Stimulated activated naive CD8-positive, alpha-beta T cell treated with anti-CD3 and anti-CD28 coated beads, Interleukin-15, amount 100 ng/mL, for 72 hours (primary cell): Measurements from ENCODE around the gene TH.
A peak's percentile ranks its signal among the peaks of the same experiment; 100 is the strongest.

ENCODE experiments used
- ATAC-seq: fragments of 150-1000 bp; cut with Tn5 transposase; 2 replicates; pipeline ENCODE4 v1.10.0; 2021; ENCODE audit warnings: mild to moderate bottlenecking, moderate library complexity
- DNase-seq, 2 donors: peaks; one replicate each; pipeline ENCODE4 v3.0.0; 2021 to 2022
- H3K27ac Mint-ChIP-seq, 2 donors: one replicate each; pipeline ENCODE4 v1.8.0; 2022; ENCODE audit warnings: mild to moderate bottlenecking in 2 of 2, mixed read lengths in 2 of 2, moderate library complexity in 2 of 2
- H3K27me3 Mint-ChIP-seq: one replicate; pipeline ENCODE4 v1.8.0; 2022; ENCODE audit warnings: mixed read lengths
- H3K4me1 Mint-ChIP-seq: one replicate; pipeline ENCODE4 v1.8.0; 2022; ENCODE audit warnings: mild to moderate bottlenecking, mixed read lengths
- H3K4me3 Mint-ChIP-seq, 2 donors: one replicate each; pipeline ENCODE4 v1.8.0; 2022; ENCODE audit warnings: mild to moderate bottlenecking in 2 of 2, mixed read lengths in 2 of 2, moderate library complexity in 1 of 2
- H3K9me3 Mint-ChIP-seq, 2 donors: one replicate each; pipeline ENCODE4 v1.8.0; 2022; ENCODE audit warnings: mixed read lengths in 2 of 2

The TH gene

DNA sequence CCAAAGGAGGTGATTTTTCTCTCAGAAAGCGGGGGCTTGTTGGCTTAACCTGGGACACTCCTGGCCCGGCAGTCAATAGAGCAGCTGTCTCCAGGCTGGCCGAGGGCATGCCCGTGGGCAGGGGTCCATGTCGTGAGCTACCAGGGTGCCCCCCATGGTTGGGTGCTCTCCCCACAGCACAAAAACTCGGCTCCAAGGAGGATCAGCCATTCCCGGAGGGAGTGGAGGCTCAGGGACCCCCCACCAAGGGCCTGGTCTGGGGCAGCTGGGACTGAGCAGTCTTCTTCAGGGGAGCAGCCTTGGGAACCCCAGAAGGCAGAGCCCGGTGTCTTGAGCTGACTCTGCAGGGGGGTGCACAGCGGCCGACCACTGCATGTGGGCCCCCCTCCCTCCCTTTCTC is 20.8 kb upstream of the TH start:
- ATAC-seq = no peak
- Mint-ChIP-seq H3K27ac (no peak overlapping the region), H3K9me3 (no peaks in the 10 kb centered on the region)

DNA sequence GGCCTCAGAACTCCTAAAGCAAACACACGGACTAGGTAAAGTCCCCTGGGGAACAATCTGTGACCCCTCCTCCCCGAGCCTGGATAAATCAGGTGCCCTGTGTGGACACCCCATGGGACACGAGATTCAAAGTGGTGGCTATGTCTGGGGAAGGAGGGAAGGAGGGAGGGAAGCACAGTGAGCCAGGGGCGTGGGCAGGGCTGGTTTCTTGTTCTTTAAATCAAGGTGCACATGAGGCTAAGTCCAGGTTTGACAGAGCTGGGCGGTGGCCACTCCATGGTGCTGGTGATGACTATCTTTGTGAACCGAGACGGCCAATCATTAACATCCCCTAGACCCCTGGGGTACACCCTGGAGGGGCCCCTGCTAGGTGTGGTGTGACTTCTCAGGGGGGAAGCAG is 20.3 kb upstream of the TH start:
- Mint-ChIP-seq H3K27me3 (peaks cover 22% of the 10 kb centered on the region), H3K4me3 (no peak overlapping the region), H3K27ac (no peak overlapping the region), H3K9me3 (no peaks in the 10 kb centered on the region), H3K4me1 (peaks cover 16% of the 10 kb centered on the region)
- ATAC-seq (no peak), DNase-seq (no peak)

More for the DNA sequence above, 20.8 kb upstream of the TH start:
- H3K4me1 Mint-ChIP-seq = peaks cover 21% of the 10 kb centered on the region
- no peak overlapping the region for H3K4me3 Mint-ChIP-seq
- DNase-seq = no peak
- peaks cover 28% of the 10 kb centered on the region for H3K27me3 Mint-ChIP-seq

DNA sequence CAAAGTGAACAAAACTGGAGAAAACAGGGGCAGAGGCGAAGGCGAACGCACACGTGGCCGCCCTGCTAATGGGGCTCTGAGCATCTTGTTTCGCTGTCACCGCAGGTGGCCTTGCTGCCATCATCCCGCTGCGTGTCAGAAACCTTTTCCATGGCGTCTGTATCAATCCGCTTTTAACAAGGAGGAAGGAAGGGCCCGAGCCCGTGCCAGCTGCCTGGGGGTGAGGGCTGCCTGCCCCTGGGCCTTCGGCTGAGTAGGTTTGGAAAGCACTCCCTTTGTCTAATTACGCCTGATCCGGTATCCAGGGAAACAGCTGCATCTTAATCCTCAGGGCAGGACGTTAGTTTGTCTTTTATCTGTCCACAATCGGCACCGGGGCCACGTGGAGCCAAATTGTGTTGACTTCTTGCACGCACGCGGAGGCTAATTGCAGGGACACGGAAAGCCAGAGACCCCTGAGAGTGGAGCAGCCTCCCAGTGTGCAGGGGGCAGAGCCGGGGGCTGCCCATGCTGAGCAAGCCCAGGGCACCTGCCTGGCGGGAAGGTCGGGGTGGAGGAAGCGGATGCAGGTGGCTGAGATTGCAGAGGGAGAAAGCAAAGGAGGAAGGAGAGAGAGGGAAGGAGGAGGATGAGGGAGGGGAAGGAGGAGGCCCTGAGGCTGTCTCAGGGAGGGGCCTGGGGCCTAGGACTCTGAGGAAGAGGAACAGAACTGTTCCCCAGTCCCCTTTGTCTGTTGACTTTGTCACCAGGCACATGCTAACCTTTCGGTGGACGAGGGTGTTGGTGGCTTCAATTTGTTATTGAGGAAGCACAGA is 19.2 kb upstream of the TH start:
- DNase-seq (no peak), ATAC-seq (no peak)
- H3K4me1 Mint-ChIP-seq = peaks cover 6% of the 10 kb centered on the region
- H3K4me3 Mint-ChIP-seq = no peak overlapping the region
- H3K27ac Mint-ChIP-seq = no peak overlapping the region
- H3K9me3 Mint-ChIP-seq = no peaks in the 10 kb centered on the region
- H3K27me3 Mint-ChIP-seq = peaks cover 12% of the 10 kb centered on the region

DNA sequence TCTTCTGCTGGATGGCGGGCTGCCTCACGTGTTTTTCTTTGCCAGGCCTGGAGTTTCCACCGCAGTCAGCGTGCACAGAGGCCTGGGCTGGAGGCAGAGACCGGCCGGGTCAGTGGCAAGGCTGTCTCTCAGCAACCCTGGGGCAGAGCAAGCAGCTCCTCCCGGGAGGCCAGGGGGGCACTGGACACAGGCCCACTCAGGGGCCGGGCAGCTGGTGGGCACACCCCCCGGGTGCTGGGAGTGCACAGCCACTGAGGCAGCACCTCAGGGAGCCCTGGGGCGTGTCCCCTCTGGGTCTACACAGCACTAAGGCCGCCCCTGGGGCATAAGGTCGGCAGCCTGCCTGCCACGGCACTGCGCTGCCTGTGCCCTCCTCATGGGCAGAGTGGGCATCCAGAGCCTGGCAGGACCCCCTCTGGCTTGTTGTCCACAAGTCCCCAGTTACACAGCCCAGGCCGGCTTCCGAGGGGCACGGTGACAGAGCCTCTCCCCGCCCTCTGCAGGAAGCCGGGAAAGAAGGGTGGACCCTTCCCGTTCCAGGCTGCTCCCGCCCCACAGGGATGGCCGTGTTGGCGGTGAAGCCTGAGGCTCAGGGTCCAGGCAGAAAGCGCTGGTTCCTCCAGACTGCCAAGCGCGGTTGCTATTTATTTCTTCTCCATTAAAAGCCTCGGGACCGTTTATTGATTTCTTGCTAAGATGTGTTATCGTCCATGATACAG is 18.5 kb upstream of the TH start:
- DNase-seq = no peak
- Mint-ChIP-seq H3K4me1 (peaks cover 6% of the 10 kb centered on the region), H3K27ac (no peak overlapping the region), H3K4me3 (no peak overlapping the region), H3K27me3 (peaks cover 11% of the 10 kb centered on the region), H3K9me3 (no peaks in the 10 kb centered on the region)
- no peak for ATAC-seq

DNA sequence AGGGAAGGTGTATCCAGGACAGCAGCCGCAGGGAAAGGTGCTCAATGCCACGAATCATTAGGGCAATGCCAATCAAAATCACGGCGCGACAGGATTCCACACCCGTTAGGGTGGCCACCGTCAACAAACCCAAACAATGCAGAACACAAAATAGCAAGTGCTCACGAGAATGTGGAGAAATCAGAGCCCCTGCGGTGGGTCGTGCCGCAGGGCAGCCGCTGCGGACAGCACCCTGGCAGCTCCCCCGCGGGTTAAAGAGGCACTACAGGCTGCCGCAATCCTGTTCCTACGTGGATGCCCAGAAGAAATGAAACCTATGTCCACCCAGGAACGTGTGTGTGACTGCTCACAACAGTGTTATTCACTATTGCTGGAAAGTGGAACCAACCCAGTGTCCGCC is 17.1 kb upstream of the TH start:
- Mint-ChIP-seq H3K27me3 (peaks cover 16% of the 10 kb centered on the region), H3K9me3 (no peaks in the 10 kb centered on the region), H3K27ac (no peak overlapping the region), H3K4me3 (no peak overlapping the region), H3K4me1 (peaks cover 6% of the 10 kb centered on the region)
- DNase-seq = no peak
- ATAC-seq = no peak

DNA sequence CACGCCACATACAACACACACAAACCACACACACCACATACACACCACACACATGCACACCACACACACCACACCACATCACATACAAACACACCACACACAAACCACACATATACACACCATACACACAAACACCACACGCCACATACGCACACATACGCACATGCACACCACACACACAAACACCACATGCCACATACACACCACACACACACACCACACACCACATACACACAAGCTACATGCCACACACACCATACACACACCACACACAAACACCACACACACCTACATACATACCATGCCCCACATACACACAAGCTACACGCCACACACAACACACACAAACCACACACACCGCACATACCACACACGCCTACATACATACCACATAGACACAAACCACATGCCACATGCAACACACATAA is 15.7 kb upstream of the TH start:
- Mint-ChIP-seq H3K27ac (no peak overlapping the region), H3K27me3 (peaks cover 16% of the 10 kb centered on the region), H3K9me3 (no peaks in the 10 kb centered on the region), H3K4me3 (no peak overlapping the region), H3K4me1 (peaks cover 6% of the 10 kb centered on the region)
- no peak for ATAC-seq
- no peak for DNase-seq

DNA sequence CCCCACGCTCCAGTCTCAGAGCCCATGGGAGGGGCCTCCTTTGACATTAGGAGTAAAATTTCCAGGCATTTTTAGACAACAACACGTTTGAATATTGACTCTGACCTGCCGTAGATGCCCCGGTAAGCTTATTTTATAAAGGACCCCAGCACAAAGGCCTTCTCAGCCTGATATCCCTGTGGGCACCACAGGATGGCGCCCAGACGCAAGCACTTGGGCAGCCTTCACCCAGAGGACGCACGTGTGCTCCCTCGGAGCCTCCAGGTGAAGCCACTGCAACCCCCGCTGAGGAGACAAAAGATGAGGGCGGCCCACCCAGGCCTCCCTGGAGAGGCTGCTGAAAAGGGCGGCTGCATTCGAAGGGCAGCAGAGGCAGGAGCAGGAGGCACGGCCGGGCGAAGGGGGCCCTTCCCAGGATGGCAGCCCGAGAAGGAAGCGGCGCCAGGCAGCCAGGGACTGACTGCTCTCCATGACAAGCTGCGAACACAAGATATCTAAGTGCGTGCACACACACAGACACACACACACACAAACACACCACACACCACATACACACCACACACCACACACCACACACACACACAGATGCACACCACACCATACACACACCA is 15.2 kb upstream of the TH start:
- peaks cover 16% of the 10 kb centered on the region for H3K27me3 Mint-ChIP-seq
- peak; percentile 81 for ATAC-seq
- H3K9me3 Mint-ChIP-seq = no peaks in the 10 kb centered on the region
- H3K4me3 Mint-ChIP-seq = no peak overlapping the region
- no peak overlapping the region for H3K27ac Mint-ChIP-seq
- peaks cover 6% of the 10 kb centered on the region for H3K4me1 Mint-ChIP-seq
- DNase-seq = peak; percentile 49 to 57

DNA sequence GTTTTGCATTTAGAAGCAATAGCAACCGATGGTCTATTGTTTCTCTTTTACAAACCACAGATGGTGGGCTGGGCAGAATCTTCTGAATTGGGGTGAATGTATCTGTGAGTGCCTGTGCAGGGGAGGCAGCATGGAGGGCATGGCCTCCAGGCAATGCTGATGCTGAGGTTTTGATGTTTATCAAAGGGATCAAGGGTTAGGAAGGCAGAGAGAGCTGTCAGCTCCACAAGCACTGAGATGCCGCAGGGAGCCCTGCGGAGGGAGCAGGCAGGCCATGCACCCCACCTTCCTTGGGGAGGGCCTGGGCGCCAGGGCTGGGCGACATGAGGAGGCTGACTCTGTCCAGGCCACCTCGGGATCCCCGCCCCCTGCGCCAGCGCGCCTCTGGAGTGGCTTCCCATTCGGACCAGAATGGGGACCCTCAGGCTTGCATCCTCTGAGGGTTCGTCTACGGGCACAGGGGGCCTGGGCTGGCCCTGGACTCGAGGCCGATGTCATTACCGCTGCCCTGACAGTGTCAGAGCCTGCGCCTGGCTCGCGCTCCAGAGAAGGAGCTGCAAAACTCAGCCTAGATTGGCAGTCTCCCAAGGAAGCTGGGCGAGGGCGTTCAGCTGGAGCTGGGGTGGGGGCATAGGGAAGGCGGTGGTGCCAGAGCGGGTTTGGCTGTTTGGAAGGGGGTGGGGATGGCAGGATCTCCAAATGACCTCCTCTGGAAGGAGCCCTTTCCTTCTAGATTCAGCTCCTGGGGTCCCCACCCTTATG is 13.9 kb upstream of the TH start:
- no peak for DNase-seq
- Mint-ChIP-seq H3K9me3 (no peaks in the 10 kb centered on the region), H3K27ac (no peak overlapping the region), H3K4me1 (no peaks in the 10 kb centered on the region), H3K27me3 (peaks cover 8% of the 10 kb centered on the region), H3K4me3 (no peak overlapping the region)
- no peak for ATAC-seq

DNA sequence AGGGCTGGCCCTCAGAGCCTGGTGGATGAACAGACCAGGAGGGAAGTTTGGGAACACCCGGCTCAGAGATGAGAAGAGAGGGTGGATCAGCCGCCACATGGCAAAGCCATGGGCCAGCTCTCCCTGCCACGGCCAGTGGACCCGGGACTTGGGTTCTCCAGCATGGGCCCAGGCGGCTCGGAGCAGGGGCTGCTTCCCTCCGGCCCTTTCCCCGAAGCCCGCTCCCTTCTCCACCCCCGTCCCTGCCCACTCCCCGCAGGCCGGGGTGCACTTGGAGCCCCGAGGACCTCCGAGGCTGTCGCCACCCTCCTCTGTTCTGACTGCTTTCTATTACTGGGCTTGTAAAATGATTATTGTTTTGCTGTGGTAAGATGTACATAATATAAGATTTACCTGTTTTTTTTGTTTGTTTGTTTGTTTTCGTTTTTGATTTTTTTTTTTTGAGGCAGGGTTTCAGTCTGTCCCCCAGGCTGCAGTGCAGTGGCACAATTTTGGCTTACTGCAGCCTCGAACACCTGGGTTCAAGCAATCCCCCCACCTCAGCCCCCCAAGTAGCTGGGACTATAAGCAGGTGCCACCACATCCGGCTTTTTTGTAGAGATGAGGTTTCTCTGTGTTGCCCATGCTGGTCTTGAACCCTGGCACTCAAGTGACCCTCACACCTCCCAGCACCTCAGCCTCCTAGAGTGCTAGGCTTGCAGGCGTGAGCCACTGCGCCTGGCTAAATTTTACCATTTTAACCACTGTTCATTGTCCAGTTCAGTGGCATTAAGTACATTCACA is 11.3 kb upstream of the TH start:
- no peak overlapping the region for H3K4me3 Mint-ChIP-seq
- ATAC-seq = no peak
- no peak overlapping the region for H3K27ac Mint-ChIP-seq
- no peaks in the 10 kb centered on the region for H3K9me3 Mint-ChIP-seq
- DNase-seq = no peak
- no peaks in the 10 kb centered on the region for H3K4me1 Mint-ChIP-seq
- peaks cover 8% of the 10 kb centered on the region for H3K27me3 Mint-ChIP-seq

DNA sequence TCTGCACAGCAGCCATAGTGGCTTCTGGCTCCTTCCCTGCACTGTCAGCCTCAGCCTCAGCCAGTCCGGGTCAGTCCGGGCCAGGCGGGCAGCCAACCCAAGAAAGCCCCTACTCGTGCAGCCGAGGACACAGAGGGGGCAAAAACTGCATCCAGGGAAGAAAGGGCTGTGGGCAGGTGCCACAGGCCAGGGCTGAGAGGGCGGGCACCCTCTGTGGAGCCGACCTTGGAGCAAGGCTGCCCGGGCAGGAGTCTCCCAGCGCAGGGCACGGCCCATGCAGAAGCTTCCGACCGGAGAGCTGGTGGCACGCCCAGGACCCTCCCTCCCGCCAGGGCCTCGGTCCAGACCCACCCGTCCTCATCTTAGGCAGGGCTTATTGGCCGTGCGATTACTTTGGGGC is 10.5 kb upstream of the TH start:
- no peaks in the 10 kb centered on the region for H3K4me1 Mint-ChIP-seq
- peaks cover 8% of the 10 kb centered on the region for H3K27me3 Mint-ChIP-seq
- no peak for DNase-seq
- no peak overlapping the region for H3K4me3 Mint-ChIP-seq
- no peak overlapping the region for H3K27ac Mint-ChIP-seq
- ATAC-seq = no peak
- no peaks in the 10 kb centered on the region for H3K9me3 Mint-ChIP-seq

DNA sequence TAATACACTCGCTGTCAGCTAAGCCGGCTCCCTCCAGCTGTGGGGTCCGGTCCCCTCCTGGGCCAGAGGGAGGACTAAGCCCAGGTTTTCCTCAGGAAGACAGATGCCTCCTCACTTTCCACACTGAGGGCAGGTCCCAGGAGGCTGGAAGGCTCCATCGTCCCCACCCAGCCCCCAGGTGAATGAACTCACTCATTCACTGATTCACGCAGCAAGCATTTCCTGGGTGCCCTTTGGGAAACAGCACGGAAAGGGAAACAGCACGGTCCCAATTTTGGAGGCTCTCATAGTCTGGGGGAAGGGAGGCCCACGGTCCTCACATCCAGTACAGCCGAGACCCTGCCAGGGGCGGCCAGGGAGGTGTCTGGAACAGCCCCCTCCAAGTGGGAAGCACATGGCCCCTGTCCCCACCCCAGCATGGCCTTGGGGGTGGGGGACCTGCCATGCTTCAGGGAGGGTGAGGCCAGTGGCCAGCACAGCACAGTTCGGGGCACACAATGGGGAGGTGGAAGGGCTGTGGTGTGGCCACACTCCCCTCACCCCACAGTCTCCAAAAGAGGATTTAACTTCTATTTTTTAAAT is 9.3 kb upstream of the TH start:
- Mint-ChIP-seq H3K4me1 (no peaks in the 10 kb centered on the region), H3K4me3 (no peak overlapping the region), H3K27me3 (peaks cover 8% of the 10 kb centered on the region), H3K27ac (no peak overlapping the region), H3K9me3 (no peaks in the 10 kb centered on the region)
- ATAC-seq (no peak), DNase-seq (no peak)

DNA sequence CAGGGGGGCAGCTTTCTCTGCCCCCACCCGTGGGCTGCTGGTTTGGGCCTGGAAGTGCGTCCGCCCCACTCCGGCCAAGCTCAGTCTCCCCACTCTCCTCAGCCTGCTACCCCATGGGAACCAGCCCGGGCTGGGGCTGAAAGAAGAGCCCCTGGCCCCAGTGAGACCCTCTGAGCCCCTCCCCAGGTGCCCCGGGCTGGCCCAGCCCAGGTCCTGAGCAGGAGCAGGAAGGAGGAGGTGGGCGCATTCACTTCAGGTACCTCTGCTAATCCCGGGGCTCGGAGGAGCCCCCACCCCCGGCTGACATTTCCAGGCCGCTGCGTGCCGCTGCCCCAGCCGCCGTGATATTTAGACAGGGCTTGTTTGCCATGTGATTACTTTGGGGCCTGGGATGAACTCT is 8.7 kb upstream of the TH start:
- ATAC-seq = no peak
- Mint-ChIP-seq H3K27ac (no peak overlapping the region), H3K27me3 (peaks cover 8% of the 10 kb centered on the region), H3K9me3 (no peaks in the 10 kb centered on the region), H3K4me1 (no peaks in the 10 kb centered on the region), H3K4me3 (no peak overlapping the region)
- no peak for DNase-seq

DNA sequence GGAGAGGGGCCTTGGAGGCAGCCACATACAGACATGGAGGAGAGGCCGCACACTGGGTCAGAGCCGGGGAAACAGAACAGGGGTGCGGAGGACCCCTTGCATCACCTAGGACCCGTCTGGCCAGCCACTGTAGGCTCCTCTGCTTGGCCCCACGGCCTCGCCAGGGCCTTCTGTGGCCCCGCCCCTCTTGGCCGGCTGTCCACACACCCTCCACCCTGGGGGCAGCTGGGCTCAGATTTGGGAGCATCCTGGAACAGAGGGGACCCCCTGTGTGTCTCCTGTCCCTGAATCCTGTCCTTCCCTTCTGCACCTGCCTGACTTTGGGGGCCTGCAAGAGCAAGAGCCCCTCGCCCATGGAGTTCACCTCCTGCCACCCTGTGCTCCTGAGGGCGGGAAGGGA is 7.9 kb upstream of the TH start:
- no peaks in the 10 kb centered on the region for H3K27me3 Mint-ChIP-seq
- H3K4me1 Mint-ChIP-seq = no peaks in the 10 kb centered on the region
- DNase-seq (no peak), ATAC-seq (no peak)
- H3K9me3 Mint-ChIP-seq = no peaks in the 10 kb centered on the region
- no peak overlapping the region for H3K27ac Mint-ChIP-seq
- no peak overlapping the region for H3K4me3 Mint-ChIP-seq

DNA sequence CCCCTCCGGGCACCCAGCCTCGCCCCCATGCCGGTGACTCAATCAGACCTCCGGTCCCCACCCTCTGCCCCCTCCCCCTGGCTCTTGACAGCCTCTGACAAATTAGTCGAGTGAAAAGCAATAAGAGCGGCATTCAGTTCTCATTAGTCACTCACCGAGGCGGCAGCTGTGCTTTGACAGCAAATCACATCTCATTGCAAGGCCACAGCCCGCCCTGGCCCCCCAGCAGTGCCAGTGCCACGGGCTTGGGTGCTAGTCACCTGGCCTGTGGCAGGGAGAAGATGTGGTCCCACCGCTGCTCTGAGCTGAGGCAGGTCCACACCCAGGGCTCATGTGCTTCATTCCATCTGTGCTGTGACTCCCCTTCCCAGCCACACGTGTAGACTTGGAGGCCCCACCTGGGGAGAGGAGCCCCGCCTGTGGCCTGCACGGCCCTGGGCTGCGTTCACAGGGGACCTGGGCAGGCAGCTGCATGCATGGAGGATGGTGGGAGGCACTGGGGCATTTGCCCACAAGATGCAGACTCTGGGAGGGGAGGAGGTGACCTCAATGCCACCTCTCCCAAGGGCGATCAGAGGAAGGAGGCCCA is 7.4 kb upstream of the TH start:
- Mint-ChIP-seq H3K27ac (no peak overlapping the region), H3K9me3 (no peaks in the 10 kb centered on the region), H3K27me3 (no peaks in the 10 kb centered on the region), H3K4me3 (no peak overlapping the region), H3K4me1 (no peaks in the 10 kb centered on the region)
- DNase-seq (no peak), ATAC-seq (no peak)
